GM23338 (cell line): ENCODE measurements around the gene EFNB3. TPM values are rescaled to one million over a fixed set of nuclear protein-coding genes. Genes with fewer than 3 reads are reported as not detected.

Source experiments
- ATAC-seq: fragments of 200-7000 bp; cut with Tn5 transposase; 3 replicates; pipeline ENCODE4 v1.9.1; 2020
- DNase-seq: peaks from one replicate; pipeline ENCODE4 v3.0.0-alpha.2; 2015; ENCODE audit warnings: low spot score
- H2AFZ ChIP-seq: fragments of 200-600 bp; sonication (generic); 2 replicates; pipeline ENCODE4 v1.8.0; 2016; ENCODE audit warnings: antibody characterized with exemption, mild to moderate bottlenecking, moderate library complexity
- H3F3A ChIP-seq: fragments of 200-600 bp; sonication (generic); replicated peaks from 2 replicates; pipeline ENCODE4 v1.8.0; 2017; ENCODE audit warnings: antibody characterized with exemption, mixed run types, low read depth
- H3K27ac ChIP-seq: fragments of 200-600 bp; sonication (generic); 2 replicates; pipeline ENCODE4 v1.6.1; 2016; ENCODE audit warnings: low read depth
- H3K27me3 ChIP-seq: fragments of 200-600 bp; sonication (generic); 2 replicates; pipeline ENCODE4 v1.8.0; 2016; ENCODE audit warnings: mild to moderate bottlenecking, mixed run types, moderate library complexity; ENCODE audit not compliant: insufficient read depth
- H3K36me3 ChIP-seq: fragments of 200-600 bp; sonication (generic); 2 replicates; pipeline ENCODE4 v1.8.0; 2016; ENCODE audit warnings: mild to moderate bottlenecking; ENCODE audit not compliant: insufficient read depth
- H3K4me1 ChIP-seq: fragments of 200-600 bp; sonication (generic); 2 replicates; pipeline ENCODE4 v1.8.0; 2016; ENCODE audit warnings: mild to moderate bottlenecking, moderate library complexity; ENCODE audit not compliant: insufficient read depth
- H3K4me2 ChIP-seq: fragments of 200-600 bp; sonication (generic); 2 replicates; pipeline ENCODE4 v1.7.1; 2017; ENCODE audit warnings: mixed run types
- H3K4me3 ChIP-seq: fragments of 200-600 bp; sonication (generic); 2 replicates; pipeline ENCODE4 v1.6.1; 2016; ENCODE audit warnings: mixed run types
- H3K79me2 ChIP-seq: fragments of 200-600 bp; sonication (generic); replicated peaks from 2 replicates; pipeline ENCODE4 v1.8.0; 2017; ENCODE audit warnings: mild to moderate bottlenecking; ENCODE audit not compliant: insufficient read depth
- H3K9me2 ChIP-seq: fragments of 200-600 bp; sonication (generic); 2 replicates; pipeline ENCODE4 v1.8.0; 2017; ENCODE audit not compliant: insufficient read depth
- H4K20me1 ChIP-seq: fragments of 200-600 bp; sonication (generic); replicated peaks from 2 replicates; pipeline ENCODE4 v1.8.0; 2017; ENCODE audit warnings: mild to moderate bottlenecking; ENCODE audit not compliant: insufficient read depth
- H3K27ac Mint-ChIP-seq: 2 replicates; pipeline ENCODE4 v1.8.0; 2020; ENCODE audit warnings: inconsistent platforms, mild to moderate bottlenecking, moderate library complexity, mixed read lengths
- H3K27me3 Mint-ChIP-seq: 3 replicates; pipeline ENCODE4 v1.8.0; 2022; ENCODE audit warnings: low read depth, mild to moderate bottlenecking, moderate library complexity, mixed read lengths, inconsistent platforms; ENCODE audit not compliant: insufficient read depth, poor library complexity
- H3K36me3 Mint-ChIP-seq: 3 replicates; pipeline ENCODE4 v1.8.0; 2021; ENCODE audit warnings: low read depth, mild to moderate bottlenecking, inconsistent platforms, moderate library complexity, mixed read lengths
- H3K4me1 Mint-ChIP-seq: 3 replicates; pipeline ENCODE4 v1.8.0; 2020; ENCODE audit warnings: mild to moderate bottlenecking, inconsistent platforms, mixed read lengths
- H3K4me3 Mint-ChIP-seq: 3 replicates; pipeline ENCODE4 v1.8.0; 2021; ENCODE audit warnings: moderate library complexity, mild to moderate bottlenecking, inconsistent platforms, mixed read lengths
- H3K9me3 Mint-ChIP-seq: 3 replicates; pipeline ENCODE4 v1.8.0; 2020; ENCODE audit warnings: moderate library complexity, mild to moderate bottlenecking, inconsistent platforms, mixed read lengths
- CREB1 ChIP-seq: fragments of 250-450 bp; sonication (Bioruptor Pico); IDR thresholded peaks from 2 replicates; pipeline ENCODE4 v1.5.0; 2020; ENCODE audit warnings: low read depth, mild to moderate bottlenecking, moderate library complexity
- POLR2AphosphoS5 ChIP-seq: IDR thresholded peaks from 2 replicates; pipeline ENCODE4 v1.6.1; 2016; ENCODE audit warnings: antibody characterized with exemption, low read depth
- ZNF114 ChIP-seq: fragments of 250-450 bp; sonication (Bioruptor Pico); IDR thresholded peaks from 2 replicates; pipeline ENCODE4 v1.5.0; 2020; ENCODE audit warnings: mild to moderate bottlenecking, moderate library complexity
- polyA plus RNA-seq: library from polyadenylated mRNA; unstranded; fragments of >200 nt; fragmentation: Nextera tagmentation; extraction: Ambion mirVana; gene quantifications from 2 replicates; pipeline ENCODE4 v1.2.1, GENCODE V29; 2016
- total RNA-seq: library from RNA; depleted of rRNA; stranded (reverse); fragments of >200 nt; shearing (Covaris generic); gene quantifications from 2 replicates; pipeline ENCODE4 v1.2.3, GENCODE V29; 2014
- TF ChIP-seq, protein P1 (sequence below): fragments of 250-450 bp; sonication (Bioruptor Pico); IDR thresholded peaks from 2 replicates; pipeline ENCODE4 v1.5.0; 2020; ENCODE audit warnings: mild to moderate bottlenecking, moderate library complexity
- TF ChIP-seq, protein P2 (sequence below), 2 experiments: fragments of 200-600 bp in 1 of 2; sonication (generic) in 1 of 2; conservative IDR thresholded peaks; 2 replicates each; pipeline versions ENCODE4 v1.5.1 to v1.6.1; 2016 to 2017; ENCODE audit warnings: antibody characterized with exemption in 2 of 2, low read depth in 2 of 2, mild to moderate bottlenecking in 2 of 2, moderate library complexity in 1 of 2

The EFNB3 gene
- total and polyA plus RNA-seq, 2 experiments from 2014 or later, result 4.2 to 11.5 TPM

DNA sequence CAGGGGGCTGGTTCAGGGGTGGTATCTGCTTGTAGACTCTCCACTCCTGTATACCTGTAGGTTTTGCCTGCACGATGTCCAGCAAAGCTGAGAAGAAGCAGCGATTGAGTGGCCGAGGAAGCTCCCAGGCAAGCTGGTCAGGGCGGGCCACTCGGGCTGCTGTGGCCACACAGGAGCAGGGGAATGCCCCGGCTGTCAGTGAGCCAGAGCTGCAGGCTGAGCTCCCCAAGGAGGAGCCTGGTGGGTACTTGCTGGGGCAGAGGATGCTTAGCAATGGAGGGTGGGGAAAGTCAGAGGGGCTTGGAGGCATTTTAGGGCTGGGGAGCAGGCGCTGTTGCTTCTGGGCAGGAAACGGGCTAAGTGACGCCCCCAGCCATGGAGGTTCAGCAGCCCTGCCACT is 14.7 kb downstream of the EFNB3 start (continued):
- TF ChIP-seq, protein P1, sequence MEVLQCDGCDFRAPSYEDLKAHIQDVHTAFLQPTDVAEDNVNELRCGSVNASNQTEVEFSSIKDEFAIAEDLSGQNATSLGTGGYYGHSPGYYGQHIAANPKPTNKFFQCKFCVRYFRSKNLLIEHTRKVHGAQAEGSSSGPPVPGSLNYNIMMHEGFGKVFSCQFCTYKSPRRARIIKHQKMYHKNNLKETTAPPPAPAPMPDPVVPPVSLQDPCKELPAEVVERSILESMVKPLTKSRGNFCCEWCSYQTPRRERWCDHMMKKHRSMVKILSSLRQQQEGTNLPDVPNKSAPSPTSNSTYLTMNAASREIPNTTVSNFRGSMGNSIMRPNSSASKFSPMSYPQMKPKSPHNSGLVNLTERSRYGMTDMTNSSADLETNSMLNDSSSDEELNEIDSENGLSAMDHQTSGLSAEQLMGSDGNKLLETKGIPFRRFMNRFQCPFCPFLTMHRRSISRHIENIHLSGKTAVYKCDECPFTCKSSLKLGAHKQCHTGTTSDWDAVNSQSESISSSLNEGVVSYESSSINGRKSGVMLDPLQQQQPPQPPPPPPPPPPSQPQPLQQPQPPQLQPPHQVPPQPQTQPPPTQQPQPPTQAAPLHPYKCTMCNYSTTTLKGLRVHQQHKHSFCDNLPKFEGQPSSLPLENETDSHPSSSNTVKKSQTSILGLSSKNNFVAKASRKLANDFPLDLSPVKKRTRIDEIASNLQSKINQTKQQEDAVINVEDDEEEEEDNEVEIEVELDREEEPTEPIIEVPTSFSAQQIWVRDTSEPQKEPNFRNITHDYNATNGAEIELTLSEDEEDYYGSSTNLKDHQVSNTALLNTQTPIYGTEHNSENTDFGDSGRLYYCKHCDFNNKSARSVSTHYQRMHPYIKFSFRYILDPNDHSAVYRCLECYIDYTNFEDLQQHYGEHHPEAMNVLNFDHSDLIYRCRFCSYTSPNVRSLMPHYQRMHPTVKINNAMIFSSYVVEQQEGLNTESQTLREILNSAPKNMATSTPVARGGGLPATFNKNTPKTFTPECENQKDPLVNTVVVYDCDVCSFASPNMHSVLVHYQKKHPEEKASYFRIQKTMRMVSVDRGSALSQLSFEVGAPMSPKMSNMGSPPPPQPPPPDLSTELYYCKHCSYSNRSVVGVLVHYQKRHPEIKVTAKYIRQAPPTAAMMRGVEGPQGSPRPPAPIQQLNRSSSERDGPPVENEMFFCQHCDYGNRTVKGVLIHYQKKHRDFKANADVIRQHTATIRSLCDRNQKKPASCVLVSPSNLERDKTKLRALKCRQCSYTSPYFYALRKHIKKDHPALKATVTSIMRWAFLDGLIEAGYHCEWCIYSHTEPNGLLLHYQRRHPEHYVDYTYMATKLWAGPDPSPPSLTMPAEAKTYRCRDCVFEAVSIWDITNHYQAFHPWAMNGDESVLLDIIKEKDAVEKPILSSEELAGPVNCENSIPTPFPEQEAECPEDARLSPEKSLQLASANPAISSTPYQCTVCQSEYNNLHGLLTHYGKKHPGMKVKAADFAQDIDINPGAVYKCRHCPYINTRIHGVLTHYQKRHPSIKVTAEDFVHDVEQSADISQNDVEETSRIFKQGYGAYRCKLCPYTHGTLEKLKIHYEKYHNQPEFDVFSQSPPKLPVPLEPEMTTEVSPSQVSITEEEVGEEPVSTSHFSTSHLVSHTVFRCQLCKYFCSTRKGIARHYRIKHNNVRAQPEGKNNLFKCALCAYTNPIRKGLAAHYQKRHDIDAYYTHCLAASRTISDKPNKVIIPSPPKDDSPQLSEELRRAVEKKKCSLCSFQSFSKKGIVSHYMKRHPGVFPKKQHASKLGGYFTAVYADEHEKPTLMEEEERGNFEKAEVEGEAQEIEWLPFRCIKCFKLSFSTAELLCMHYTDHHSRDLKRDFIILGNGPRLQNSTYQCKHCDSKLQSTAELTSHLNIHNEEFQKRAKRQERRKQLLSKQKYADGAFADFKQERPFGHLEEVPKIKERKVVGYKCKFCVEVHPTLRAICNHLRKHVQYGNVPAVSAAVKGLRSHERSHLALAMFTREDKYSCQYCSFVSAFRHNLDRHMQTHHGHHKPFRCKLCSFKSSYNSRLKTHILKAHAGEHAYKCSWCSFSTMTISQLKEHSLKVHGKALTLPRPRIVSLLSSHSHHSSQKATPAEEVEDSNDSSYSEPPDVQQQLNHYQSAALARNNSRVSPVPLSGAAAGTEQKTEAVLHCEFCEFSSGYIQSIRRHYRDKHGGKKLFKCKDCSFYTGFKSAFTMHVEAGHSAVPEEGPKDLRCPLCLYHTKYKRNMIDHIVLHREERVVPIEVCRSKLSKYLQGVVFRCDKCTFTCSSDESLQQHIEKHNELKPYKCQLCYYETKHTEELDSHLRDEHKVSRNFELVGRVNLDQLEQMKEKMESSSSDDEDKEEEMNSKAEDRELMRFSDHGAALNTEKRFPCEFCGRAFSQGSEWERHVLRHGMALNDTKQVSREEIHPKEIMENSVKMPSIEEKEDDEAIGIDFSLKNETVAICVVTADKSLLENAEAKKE (CRISPR knock-in tag), result no peak
- no peak for TF ChIP-seq POLR2AphosphoS5
- TF ChIP-seq ZNF114 (CRISPR knock-in tag), result no peak
- TF ChIP-seq, protein P2, sequence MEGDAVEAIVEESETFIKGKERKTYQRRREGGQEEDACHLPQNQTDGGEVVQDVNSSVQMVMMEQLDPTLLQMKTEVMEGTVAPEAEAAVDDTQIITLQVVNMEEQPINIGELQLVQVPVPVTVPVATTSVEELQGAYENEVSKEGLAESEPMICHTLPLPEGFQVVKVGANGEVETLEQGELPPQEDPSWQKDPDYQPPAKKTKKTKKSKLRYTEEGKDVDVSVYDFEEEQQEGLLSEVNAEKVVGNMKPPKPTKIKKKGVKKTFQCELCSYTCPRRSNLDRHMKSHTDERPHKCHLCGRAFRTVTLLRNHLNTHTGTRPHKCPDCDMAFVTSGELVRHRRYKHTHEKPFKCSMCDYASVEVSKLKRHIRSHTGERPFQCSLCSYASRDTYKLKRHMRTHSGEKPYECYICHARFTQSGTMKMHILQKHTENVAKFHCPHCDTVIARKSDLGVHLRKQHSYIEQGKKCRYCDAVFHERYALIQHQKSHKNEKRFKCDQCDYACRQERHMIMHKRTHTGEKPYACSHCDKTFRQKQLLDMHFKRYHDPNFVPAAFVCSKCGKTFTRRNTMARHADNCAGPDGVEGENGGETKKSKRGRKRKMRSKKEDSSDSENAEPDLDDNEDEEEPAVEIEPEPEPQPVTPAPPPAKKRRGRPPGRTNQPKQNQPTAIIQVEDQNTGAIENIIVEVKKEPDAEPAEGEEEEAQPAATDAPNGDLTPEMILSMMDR (conservative IDR thresholded peaks at IDR 0.05; ENCODE audit: low read depth in 2 of 2), result no peak
- no peak for TF ChIP-seq CREB1 (CRISPR knock-in tag)

DNA sequence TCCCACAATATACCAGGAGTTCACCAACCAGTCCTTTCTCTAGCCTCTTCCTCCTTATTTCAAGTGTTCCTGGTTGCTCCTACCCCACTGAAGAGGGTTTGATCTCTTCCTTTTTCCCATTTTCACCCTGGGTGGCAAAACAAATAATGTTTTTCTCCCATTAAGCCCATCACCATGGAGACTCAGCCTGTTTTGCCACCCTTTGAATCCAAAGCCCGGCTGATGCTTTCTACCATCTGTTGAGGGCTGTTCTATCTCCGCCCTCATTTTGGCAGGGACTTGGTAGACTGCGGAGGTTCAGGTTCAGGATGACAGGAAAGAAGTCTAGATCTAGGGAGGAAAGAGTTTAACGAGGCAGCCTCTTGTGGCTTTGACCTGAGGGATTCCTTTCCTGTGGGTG is 15.1 kb downstream of the EFNB3 start:
- H3K27me3 ChIP-seq, result peaks cover 21% of the 10 kb centered on the region
- 0 out of 2 replicates have a peak, but pooled peaks cover 3% of the 10 kb centered on the region for H3F3A ChIP-seq
- no peak overlapping the region for H3K27ac ChIP-seq
- H3K4me3 Mint-ChIP-seq, result no peak overlapping the region; the same call in 2 of the 3 replicates
- H3K27ac Mint-ChIP-seq, result no peak overlapping the region
- no peak overlapping the region for H3K4me3 ChIP-seq
- H3K4me1 Mint-ChIP-seq, result peaks cover 37% of the 10 kb centered on the region
- ATAC-seq (no peak), DNase-seq (peak; percentile 28)
- no peak overlapping the region for H3K4me2 ChIP-seq
- H3K4me1 ChIP-seq, result peaks cover 26% of the 10 kb centered on the region
- no peaks in the 10 kb centered on the region for H3K9me3 Mint-ChIP-seq
- no peaks in the 10 kb centered on the region for H3K9me2 ChIP-seq
- no peak overlapping the region for H2AFZ ChIP-seq
- H3K27me3 Mint-ChIP-seq, result peaks cover 23% of the 10 kb centered on the region
- no peak for TF ChIP-seq ZNF114 (CRISPR knock-in tag)
- no peaks in the 10 kb centered on the region for H3K36me3 ChIP-seq
- no peaks in the 10 kb centered on the region for H3K36me3 Mint-ChIP-seq
- no peaks in the 10 kb centered on the region for H4K20me1 ChIP-seq
- H3K79me2 ChIP-seq, result no peaks in the 10 kb centered on the region
